ENCODE measurements around the gene UACA. TPM values are rescaled to one million over a fixed set of nuclear protein-coding genes. Genes with fewer than 3 reads are reported as not detected.
A peak's percentile ranks its signal among the peaks of the same experiment; 100 is the strongest.

The UACA gene
- total RNA-seq, 2 experiments from 2014 or later = 3.9 to 5.3 TPM

DNA sequence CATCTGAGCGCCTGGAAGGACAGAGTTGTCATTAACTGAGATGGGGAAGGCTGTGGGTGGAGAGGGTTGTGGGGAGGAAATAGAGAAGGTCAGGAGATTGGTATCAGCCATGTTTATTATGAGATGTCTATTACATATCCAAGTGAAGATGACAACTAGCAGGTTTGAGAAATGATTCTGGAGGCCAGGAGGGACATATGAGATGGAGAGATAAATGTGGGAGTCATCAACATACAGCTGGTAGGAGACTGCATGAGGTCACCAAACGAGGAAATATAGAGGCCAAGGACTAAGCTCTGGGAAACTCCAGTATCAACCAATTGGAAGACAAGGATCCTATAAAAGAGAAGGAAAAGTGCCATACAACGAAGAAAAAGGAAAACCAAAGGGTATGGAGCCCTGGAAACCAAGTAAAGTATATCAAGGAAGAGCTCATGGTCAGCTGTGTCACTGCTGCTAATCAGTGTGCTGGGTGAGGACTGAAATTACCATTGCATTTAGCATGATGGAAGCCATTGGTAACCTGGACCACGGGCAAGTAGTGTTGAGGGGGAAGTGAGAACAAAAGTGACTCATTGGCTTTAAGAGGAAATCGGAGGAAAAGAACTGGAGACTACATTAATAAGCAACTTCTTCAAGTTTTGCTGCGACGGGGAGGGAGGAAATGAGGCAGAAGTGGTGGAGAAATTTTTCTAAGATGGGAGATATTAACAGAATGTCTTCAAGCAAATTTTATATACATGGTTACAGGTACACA is 14.0 kb upstream of the UACA start:
- intact Hi-C loops (cut with micrococcal nuclease) = no loop called here
- Mint-ChIP-seq H3K27ac (no peak overlapping the region), H3K27me3 (ENCODE audit: low read depth) (peaks cover 19% of the 10 kb centered on the region), H3K4me1 (ENCODE audit: low read depth) (no peaks in the 10 kb centered on the region), H3K9me3 (no peaks in the 10 kb centered on the region), H3K36me3 (ENCODE audit: low read depth) (no peaks in the 10 kb centered on the region), H3K4me3 (no peak overlapping the region)
- CTCF ChIA-PET = interaction anchor here (1.2 kb wide), 1 partner anchor 55 kb away, joined by 3 read pairs; no protein-coding TSS in a partner anchor
- no peak for DNase-seq

DNA sequence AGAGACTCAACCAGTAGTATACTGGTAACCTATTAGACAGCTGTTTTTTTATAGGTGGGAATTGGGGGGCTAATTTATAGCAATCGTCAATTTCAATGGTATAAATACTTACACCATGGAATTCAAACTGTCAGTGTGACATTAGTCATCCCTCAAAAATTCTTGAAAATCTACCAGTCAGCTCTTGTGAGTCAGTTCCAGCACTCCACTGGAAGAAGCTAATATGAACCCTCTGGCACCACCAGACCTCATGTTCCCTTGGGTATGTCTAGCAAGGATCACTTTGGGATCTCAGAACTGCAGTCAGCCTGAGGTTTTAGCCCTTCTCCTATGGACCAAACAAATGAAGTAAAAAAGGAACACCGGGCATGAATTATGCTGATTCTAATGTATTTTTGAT is 11.8 kb upstream of the UACA start:
- no peak for DNase-seq
- intact Hi-C loops (cut with micrococcal nuclease) = no loop called here
- Mint-ChIP-seq H3K27ac (no peak overlapping the region), H3K36me3 (ENCODE audit: low read depth) (no peaks in the 10 kb centered on the region), H3K4me3 (no peak overlapping the region), H3K9me3 (no peaks in the 10 kb centered on the region), H3K27me3 (ENCODE audit: low read depth) (peaks cover 17% of the 10 kb centered on the region), H3K4me1 (ENCODE audit: low read depth) (peaks cover 7% of the 10 kb centered on the region)
- CTCF ChIA-PET = interaction anchor here (1.2 kb wide), 1 partner anchor 37 kb away, joined by 3 read pairs; no protein-coding TSS in a partner anchor

DNA sequence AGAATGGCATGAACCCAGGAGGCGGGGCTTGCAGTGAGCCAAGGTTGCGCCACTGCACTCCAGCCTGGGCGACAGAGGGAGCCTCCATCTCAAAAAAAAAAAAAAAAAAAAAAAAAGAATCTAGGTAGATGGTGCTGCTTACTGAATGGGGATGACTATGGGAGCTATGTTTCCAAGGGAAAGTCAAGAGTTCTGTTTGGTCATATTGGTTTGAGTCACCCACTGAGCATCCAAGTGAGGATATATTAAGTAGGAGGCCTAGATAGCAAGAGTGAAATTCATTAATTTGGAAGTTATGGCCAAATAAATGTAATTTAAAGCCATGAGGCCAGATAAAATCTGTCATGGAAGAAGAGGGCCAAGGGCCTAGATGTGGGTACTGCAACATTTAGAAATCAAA is 9.0 kb upstream of the UACA start:
- Mint-ChIP-seq H3K4me3 (no peak overlapping the region), H3K27me3 (ENCODE audit: low read depth) (peaks cover 10% of the 10 kb centered on the region)
- CTCF ChIA-PET = interaction anchor here (0.6 kb wide), 2 partner anchors 17 to 50 kb away, joined by 3 read pairs; no protein-coding TSS in a partner anchor

DNA sequence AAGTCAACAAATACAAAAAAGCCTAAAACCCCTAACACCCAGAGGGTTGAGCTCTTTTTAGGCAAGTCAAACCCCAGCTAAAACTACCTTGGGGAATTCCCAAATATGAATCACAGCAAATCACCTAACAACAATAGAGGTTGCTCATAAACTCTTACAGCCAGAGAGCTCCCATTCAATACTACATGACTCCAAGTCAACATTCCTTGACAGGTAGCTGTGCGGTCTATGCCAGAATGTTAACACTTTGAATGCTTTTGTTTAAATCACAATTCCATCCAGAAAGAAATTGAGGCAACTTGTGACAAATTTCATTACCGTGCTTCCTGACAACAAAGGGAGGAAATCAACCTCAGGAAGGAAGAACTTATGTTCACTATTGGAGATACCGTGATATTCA is 7.5 kb upstream of the UACA start:
- Mint-ChIP-seq H3K4me1 (ENCODE audit: low read depth) (peaks cover 14% of the 10 kb centered on the region), H3K27me3 (ENCODE audit: low read depth) (peaks cover 4% of the 10 kb centered on the region), H3K27ac (no peak overlapping the region), H3K36me3 (ENCODE audit: low read depth) (no peaks in the 10 kb centered on the region), H3K4me3 (no peak overlapping the region), H3K9me3 (no peaks in the 10 kb centered on the region)
- CTCF ChIA-PET = interaction anchor here (1.3 kb wide), 1 partner anchor 41 kb away, joined by 3 read pairs; no protein-coding TSS in a partner anchor
- intact Hi-C loops (cut with micrococcal nuclease) = no loop called here
- DNase-seq = no peak

More for the DNA sequence above, 9.0 kb upstream of the UACA start:
- H3K27ac Mint-ChIP-seq = no peak overlapping the region
- intact Hi-C loops (cut with micrococcal nuclease) = no loop called here
- peaks cover 14% of the 10 kb centered on the region for H3K4me1 Mint-ChIP-seq (ENCODE audit: low read depth)
- H3K9me3 Mint-ChIP-seq = no peaks in the 10 kb centered on the region
- H3K36me3 Mint-ChIP-seq (ENCODE audit: low read depth) = no peaks in the 10 kb centered on the region
- no peak for DNase-seq

DNA sequence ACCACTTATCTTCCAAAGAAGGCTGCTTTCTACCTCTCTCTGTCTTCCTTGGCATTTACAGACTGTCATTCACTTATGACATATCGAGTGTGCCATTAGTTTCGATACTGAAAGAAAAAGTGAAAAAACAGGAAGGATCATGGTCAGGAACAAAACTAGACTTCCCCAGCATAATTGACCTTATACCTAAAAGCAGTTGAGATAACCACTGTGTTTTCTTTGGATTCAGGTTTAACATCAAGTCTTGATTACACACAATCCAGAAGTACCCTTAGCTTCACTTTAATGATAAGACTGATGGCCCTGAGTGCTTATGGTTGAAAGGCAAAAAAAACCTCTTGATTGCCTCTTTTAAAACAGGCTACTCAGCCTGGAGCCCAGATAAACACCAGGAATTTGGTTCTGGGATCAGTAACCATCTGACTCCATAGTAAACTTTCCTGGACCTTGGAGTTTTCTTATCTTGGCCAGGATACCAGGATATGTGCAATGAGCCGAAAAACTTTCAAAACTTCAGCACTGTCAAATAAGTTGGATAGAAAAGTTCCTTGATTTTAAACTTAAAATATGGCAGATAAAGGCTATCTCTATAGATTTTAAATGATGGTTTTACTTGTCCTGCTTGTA is 5.0 kb upstream of the UACA start:
- DNase-seq = no peak
- CTCF ChIA-PET = interaction anchor here (0.6 to 1.6 kb wide), 2 partner anchors 8 to 43 kb away, joined by 4 to 5 read pairs; no protein-coding TSS in a partner anchor
- Mint-ChIP-seq H3K4me1 (ENCODE audit: low read depth) (peaks cover 18% of the 10 kb centered on the region), H3K27ac (no peak overlapping the region), H3K36me3 (ENCODE audit: low read depth) (no peaks in the 10 kb centered on the region), H3K9me3 (no peaks in the 10 kb centered on the region), H3K27me3 (ENCODE audit: low read depth) (peaks cover 18% of the 10 kb centered on the region), H3K4me3 (no peak overlapping the region)
- intact Hi-C loops (cut with micrococcal nuclease) = no loop called here

DNA sequence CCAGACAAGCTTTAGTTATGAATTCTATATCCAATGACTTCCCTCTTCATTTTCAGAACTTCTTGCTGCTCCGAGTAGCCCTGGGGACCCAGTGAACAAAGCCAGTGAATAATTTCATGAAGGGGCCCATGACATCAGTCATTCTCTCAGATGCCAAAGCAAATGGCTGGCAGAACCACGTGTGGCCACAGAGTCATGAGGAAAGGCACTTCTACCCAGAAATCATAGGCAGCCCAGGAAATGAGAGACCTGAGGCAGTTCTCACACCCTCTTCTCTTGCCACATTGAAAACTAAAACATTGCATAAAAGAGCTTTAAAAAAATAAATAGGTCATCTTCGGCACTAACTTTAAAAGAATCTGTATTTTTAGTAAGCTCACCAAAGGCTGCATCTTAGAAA is 4.3 kb upstream of the UACA start:
- DNase-seq = peak; percentile 12
- H3K27me3 Mint-ChIP-seq (ENCODE audit: low read depth) = peaks cover 18% of the 10 kb centered on the region
- intact Hi-C loops (cut with micrococcal nuclease) = no loop called here

DNA sequence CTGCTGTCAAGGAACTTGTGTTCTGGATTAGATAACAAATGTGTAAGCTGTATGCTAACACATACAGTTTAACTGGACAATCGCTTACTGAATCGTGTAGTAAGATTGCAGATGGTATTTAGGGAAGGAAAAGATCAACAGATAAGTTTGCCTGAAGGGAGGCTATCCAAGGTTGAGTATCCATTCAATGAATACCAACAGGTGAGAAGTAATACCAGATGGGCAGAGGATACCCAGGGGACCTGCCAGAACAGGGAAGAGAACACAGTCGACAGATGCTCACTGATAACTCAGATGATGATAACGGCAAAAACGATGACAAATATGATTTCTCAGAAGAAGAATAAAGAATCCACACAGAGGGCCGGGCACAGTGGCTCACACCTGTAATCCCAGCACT is 3.2 kb upstream of the UACA start:
- intact Hi-C loops (cut with micrococcal nuclease) = no loop called here
- Mint-ChIP-seq H3K4me1 (ENCODE audit: low read depth) (peaks cover 24% of the 10 kb centered on the region), H3K27me3 (ENCODE audit: low read depth) (peaks cover 20% of the 10 kb centered on the region), H3K27ac (no peak overlapping the region), H3K4me3 (no peak overlapping the region), H3K9me3 (no peaks in the 10 kb centered on the region), H3K36me3 (ENCODE audit: low read depth) (no peaks in the 10 kb centered on the region)
- CTCF ChIA-PET = no interaction called here
- DNase-seq = no peak

More for the DNA sequence above, 4.3 kb upstream of the UACA start:
- Mint-ChIP-seq H3K4me1 (ENCODE audit: low read depth) (peaks cover 18% of the 10 kb centered on the region), H3K36me3 (ENCODE audit: low read depth) (no peaks in the 10 kb centered on the region), H3K27ac (no peak overlapping the region), H3K9me3 (no peaks in the 10 kb centered on the region), H3K4me3 (no peak overlapping the region)
- CTCF ChIA-PET = interaction anchor here (0.6 to 1.6 kb wide), 3 partner anchors 9 to 59 kb away, joined by 3 to 5 read pairs (median 4); no protein-coding TSS in a partner anchor

DNA sequence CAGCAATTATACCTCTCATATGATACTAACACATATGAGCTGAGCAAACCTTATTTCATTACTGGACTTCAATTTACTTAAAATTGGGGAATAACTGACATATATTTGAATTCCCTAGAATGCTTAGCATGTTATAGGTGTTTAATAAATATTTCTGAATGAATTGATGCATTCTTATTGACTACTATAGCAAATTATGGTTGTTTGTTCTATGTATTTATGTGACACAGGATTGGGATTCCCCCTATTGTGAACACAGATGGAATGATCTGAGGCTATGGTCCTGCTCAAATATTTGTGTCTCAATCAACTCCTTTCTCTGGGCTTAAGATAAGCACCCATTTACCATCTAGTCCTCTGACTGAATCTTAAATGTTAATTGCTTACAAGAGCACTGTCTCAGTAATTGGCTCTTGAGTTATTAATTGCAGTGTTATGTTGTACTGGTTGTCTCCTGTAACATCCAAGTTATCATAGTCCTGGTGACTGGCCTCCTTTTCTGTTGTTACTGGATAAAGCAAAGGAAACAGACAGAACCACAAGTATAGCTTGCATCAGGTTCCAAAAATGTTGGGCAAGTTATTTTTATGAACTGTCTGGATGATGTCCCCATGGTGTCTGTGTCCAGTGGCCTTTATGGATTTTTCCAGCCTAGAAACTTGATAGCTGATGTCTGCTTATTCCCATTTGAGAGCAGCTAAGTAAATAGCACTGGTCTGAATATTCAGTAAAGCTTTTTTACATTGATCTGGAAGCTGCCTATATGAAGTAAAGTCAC is 2.3 kb upstream of the UACA start:
- Mint-ChIP-seq H3K4me1 (ENCODE audit: low read depth) (peaks cover 19% of the 10 kb centered on the region), H3K27ac (no peak overlapping the region), H3K4me3 (no peak overlapping the region), H3K36me3 (ENCODE audit: low read depth) (no peaks in the 10 kb centered on the region), H3K27me3 (ENCODE audit: low read depth) (peaks cover 23% of the 10 kb centered on the region), H3K9me3 (no peaks in the 10 kb centered on the region)
- intact Hi-C loops (cut with micrococcal nuclease) = no loop called here
- DNase-seq = no peak
- CTCF ChIA-PET = interaction anchor here (0.6 kb wide), 2 partner anchors 22 to 46 kb away, joined by 3 read pairs; no protein-coding TSS in a partner anchor

DNA sequence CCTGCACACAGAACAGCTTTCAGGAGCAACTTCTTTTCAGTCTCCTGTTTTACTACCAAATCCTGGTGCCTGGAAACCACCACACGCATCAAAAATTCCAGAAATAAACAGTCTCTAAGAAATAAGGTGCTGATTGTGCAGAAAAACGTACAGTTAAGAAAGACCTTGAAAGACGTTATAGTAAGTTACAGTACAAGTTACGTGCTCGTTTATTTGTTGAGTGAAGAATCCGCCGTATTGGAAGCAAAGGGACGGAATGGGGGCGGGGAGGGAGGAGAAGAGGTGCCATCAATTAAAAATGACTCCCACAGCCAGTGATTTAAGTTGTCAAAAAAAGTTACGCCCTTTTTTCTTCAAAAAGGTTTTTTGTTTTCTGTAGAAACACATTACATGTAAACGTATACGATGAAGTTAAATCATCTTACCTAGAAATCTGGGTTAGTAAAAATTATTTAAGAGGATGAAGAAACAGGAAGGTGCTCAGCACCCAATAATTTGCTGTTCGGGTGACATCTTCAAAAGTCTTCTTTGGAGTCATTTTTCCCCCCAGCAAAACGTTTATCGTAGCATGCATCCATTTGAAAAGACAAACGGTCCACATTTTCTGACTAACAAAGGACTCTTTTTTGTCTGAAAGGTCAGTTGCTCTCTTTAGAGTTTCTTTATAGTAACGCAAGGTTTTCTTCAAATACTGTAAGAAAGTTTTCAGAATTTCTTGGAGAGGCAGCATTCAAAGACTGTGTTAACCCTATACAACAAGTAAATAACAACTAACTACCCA is 782 bp upstream of the UACA start:
- peak; percentile 19 for DNase-seq
- intact Hi-C loops (cut with micrococcal nuclease) = no loop called here
- no peaks in the 10 kb centered on the region for H3K36me3 Mint-ChIP-seq (ENCODE audit: low read depth)
- H3K4me1 Mint-ChIP-seq (ENCODE audit: low read depth) = peaks cover 16% of the 10 kb centered on the region
- no peak overlapping the region for H3K27ac Mint-ChIP-seq
- CTCF ChIA-PET = interaction anchor here (0.7 to 1.6 kb wide), 2 partner anchors 42 to 47 kb away, joined by 3 to 5 read pairs; no protein-coding TSS in a partner anchor
- H3K9me3 Mint-ChIP-seq = no peaks in the 10 kb centered on the region
- H3K4me3 Mint-ChIP-seq = peak overlapping the region; percentile 82
- H3K27me3 Mint-ChIP-seq (ENCODE audit: low read depth) = peaks cover 26% of the 10 kb centered on the region

DNA sequence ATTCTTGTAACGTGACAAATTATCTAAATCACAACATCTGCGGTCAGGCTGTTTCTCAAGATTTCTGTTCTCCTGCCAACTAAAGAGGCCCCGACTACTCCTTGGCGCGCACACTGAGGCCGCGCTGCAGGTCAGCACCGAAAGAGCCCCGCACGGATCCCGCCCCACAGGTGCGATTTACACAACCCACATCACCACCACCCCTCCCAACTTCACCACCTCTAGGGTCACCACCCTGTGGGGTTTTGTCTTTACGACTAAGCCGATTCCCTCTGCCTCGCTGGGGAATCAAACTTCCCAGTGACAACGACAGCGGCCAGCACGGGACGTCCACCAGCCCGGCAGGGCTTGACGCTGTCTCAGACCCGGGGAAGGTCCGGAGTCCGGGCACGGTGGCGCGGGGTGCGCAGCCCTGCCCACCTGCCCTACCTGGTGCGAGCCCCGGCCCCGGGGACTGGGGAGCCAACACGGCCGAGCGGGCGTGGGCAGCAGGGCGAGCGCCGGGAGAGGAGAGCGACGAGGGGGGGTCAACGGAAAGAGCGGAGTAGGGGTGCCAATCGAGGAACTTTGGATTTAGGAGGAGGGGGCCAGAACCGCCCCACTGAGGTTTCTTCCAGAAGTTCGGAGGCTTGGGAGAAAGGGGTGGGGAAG is 764 bp downstream of the UACA start:
- intact Hi-C loops (cut with micrococcal nuclease) = no loop called here
- peaks cover 11% of the 10 kb centered on the region for H3K4me1 Mint-ChIP-seq (ENCODE audit: low read depth)
- CTCF ChIA-PET = no interaction called here
- H3K36me3 Mint-ChIP-seq (ENCODE audit: low read depth) = no peaks in the 10 kb centered on the region
- peak overlapping the region; percentile 82 for H3K4me3 Mint-ChIP-seq
- no peaks in the 10 kb centered on the region for H3K9me3 Mint-ChIP-seq
- peak; percentile 6 for DNase-seq
- H3K27me3 Mint-ChIP-seq (ENCODE audit: low read depth) = peaks cover 34% of the 10 kb centered on the region
- no peak overlapping the region for H3K27ac Mint-ChIP-seq

DNA sequence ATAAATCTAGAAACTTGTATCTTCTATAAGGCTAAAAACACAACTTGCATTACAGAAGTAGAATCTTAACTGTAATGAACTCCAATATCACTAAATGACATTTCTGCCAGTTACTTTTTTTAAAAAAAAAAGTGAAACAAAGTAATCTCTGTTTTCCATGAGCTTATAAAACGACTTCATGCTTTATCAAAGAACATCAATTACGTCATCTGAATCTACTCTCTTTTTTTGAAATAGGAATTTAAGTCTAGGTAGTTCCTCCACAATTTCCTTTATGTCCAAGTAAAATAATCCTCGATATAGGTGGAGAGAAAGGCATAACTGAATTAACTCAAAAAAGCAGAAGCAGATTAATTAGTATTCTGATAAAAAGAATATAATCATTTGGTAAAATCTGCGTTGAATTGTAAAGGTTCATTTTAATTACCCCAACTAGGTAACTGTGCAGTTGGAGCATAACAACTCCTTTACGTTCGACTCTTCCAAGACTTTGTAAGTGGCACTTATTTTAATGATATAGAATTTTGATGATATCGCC is 1.4 kb downstream of the UACA start:
- peaks cover 40% of the 10 kb centered on the region for H3K27me3 Mint-ChIP-seq (ENCODE audit: low read depth)
- intact Hi-C loops (cut with micrococcal nuclease) = no loop called here

More for the DNA sequence above, 1.4 kb downstream of the UACA start:
- Mint-ChIP-seq H3K4me3 (peak overlapping the region; percentile 82), H3K9me3 (no peaks in the 10 kb centered on the region), H3K36me3 (ENCODE audit: low read depth) (no peaks in the 10 kb centered on the region), H3K4me1 (ENCODE audit: low read depth) (peaks cover 9% of the 10 kb centered on the region), H3K27ac (no peak overlapping the region)
- no peak for DNase-seq
- CTCF ChIA-PET = interaction anchor here (0.6 kb wide), 1 partner anchor 13 kb away, joined by 4 read pairs; no protein-coding TSS in a partner anchor
